Stimulated activated memory B cell treated with anti-CD40 and anti-IgM and Interleukin-4, amounts not matched to agents 10 μg/mL and 1 μg/mL and 100 μg/mL, for 72 hours (primary cell): ENCODE data around the gene PAK1.
"Not testable (repeated sequence)": the region's sequence is repeated elsewhere in the genome, so short reads cannot be mapped to it uniquely, and the experiment has no call there.

ENCODE experiments used
- ATAC-seq: fragments of 150-1000 bp; cut with Tn5 transposase; 2 replicates; pipeline ENCODE4 v1.10.0; 2021
- H3K27ac Mint-ChIP-seq: one replicate; pipeline ENCODE4 v1.8.0; 2022; ENCODE audit warnings: mild to moderate bottlenecking, mixed read lengths
- H3K27me3 Mint-ChIP-seq: one replicate; pipeline ENCODE4 v1.8.0; 2022; ENCODE audit warnings: mixed read lengths
- H3K36me3 Mint-ChIP-seq: one replicate; pipeline ENCODE4 v1.8.0; 2022; ENCODE audit warnings: mixed read lengths
- H3K4me1 Mint-ChIP-seq: one replicate; pipeline ENCODE4 v1.8.0; 2022; ENCODE audit warnings: mixed read lengths
- H3K4me3 Mint-ChIP-seq: one replicate; pipeline ENCODE4 v1.8.0; 2022; ENCODE audit warnings: mild to moderate bottlenecking, moderate library complexity, mixed read lengths
- H3K9me3 Mint-ChIP-seq: one replicate; pipeline ENCODE4 v1.8.0; 2022; ENCODE audit warnings: mixed read lengths

The PAK1 gene

GRCh38 chr11:77501758-77502157, 27.9 kb upstream of the PAK1 start:
- H3K36me3 Mint-ChIP-seq, result no peaks in the 10 kb centered on the region
- H3K4me1 Mint-ChIP-seq, result peaks cover 20% of the 10 kb centered on the region
- H3K9me3 Mint-ChIP-seq, result no peaks in the 10 kb centered on the region
- ATAC-seq, result no peak
- H3K4me3 Mint-ChIP-seq, result no peak overlapping the region
- no peak overlapping the region for H3K27ac Mint-ChIP-seq
- H3K27me3 Mint-ChIP-seq, result peaks cover 54% of the 10 kb centered on the region

- ATAC-seq, result no peak
These were observed 23.5 kb upstream of the PAK1 start for GRCh38 chr11:77497368-77497767.

GRCh38 chr11:77495526-77495925, 21.6 kb upstream of the PAK1 start:
- peaks cover 3% of the 10 kb centered on the region for H3K9me3 Mint-ChIP-seq
- no peak overlapping the region for H3K4me3 Mint-ChIP-seq
- peaks cover 44% of the 10 kb centered on the region for H3K27me3 Mint-ChIP-seq
- no peaks in the 10 kb centered on the region for H3K4me1 Mint-ChIP-seq
- H3K27ac Mint-ChIP-seq, result no peak overlapping the region
- no peak for ATAC-seq
- H3K36me3 Mint-ChIP-seq, result no peaks in the 10 kb centered on the region

More at GRCh38 chr11:77497368-77497767, 23.5 kb upstream of the PAK1 start:
- Mint-ChIP-seq H3K27me3 (peaks cover 48% of the 10 kb centered on the region), H3K36me3 (no peaks in the 10 kb centered on the region), H3K4me3 (no peak overlapping the region), H3K27ac (no peak overlapping the region), H3K9me3 (peaks cover 3% of the 10 kb centered on the region), H3K4me1 (peaks cover 15% of the 10 kb centered on the region)

GRCh38 chr11:77490035-77490434, 16.1 kb upstream of the PAK1 start:
- not testable (repeated sequence) for H3K4me1 Mint-ChIP-seq, H3K27me3 Mint-ChIP-seq, H3K4me3 Mint-ChIP-seq, H3K36me3 Mint-ChIP-seq, H3K27ac Mint-ChIP-seq, ATAC-seq, H3K9me3 Mint-ChIP-seq

- Mint-ChIP-seq H3K4me1 (peaks cover 7% of the 10 kb centered on the region), H3K9me3 (no peaks in the 10 kb centered on the region), H3K4me3 (no peak overlapping the region), H3K36me3 (no peaks in the 10 kb centered on the region), H3K27me3 (peaks cover 22% of the 10 kb centered on the region), H3K27ac (no peak overlapping the region)
- ATAC-seq, result no peak
These were observed 13.9 kb upstream of the PAK1 start for GRCh38 chr11:77487790-77488189.

GRCh38 chr11:77479746-77480352, 6.0 kb upstream of the PAK1 start:
- Mint-ChIP-seq H3K27ac (no peak overlapping the region), H3K4me1 (peaks cover 7% of the 10 kb centered on the region), H3K9me3 (no peaks in the 10 kb centered on the region), H3K27me3 (peaks cover 24% of the 10 kb centered on the region), H3K4me3 (no peak overlapping the region), H3K36me3 (no peaks in the 10 kb centered on the region)
- no peak for ATAC-seq

- H3K4me1 Mint-ChIP-seq, result no peaks in the 10 kb centered on the region
- H3K36me3 Mint-ChIP-seq, result no peaks in the 10 kb centered on the region
- H3K27ac Mint-ChIP-seq, result no peak overlapping the region
- no peaks in the 10 kb centered on the region for H3K27me3 Mint-ChIP-seq
- ATAC-seq, result no peak
- H3K4me3 Mint-ChIP-seq, result peak overlapping the region; percentile 0
- H3K9me3 Mint-ChIP-seq, result no peaks in the 10 kb centered on the region
These were observed 1.3 kb upstream of the PAK1 start for GRCh38 chr11:77475206-77475605.

GRCh38 chr11:77474684-77475060, 778 bp upstream of the PAK1 start:
- Mint-ChIP-seq H3K27me3 (no peaks in the 10 kb centered on the region), H3K9me3 (no peaks in the 10 kb centered on the region), H3K4me1 (no peaks in the 10 kb centered on the region), H3K4me3 (peak overlapping the region; percentile 76), H3K36me3 (no peaks in the 10 kb centered on the region), H3K27ac (peak overlapping the region; percentile 58)
- ATAC-seq, result no peak

GRCh38 chr11:77472991-77473800, 698 bp downstream of the PAK1 start:
- Mint-ChIP-seq H3K4me1 (no peaks in the 10 kb centered on the region), H3K27me3 (no peaks in the 10 kb centered on the region), H3K27ac (peak overlapping the region; percentile 58)

GRCh38 chr11:77471558-77472193, 2.2 kb downstream of the PAK1 start:
- H3K4me3 Mint-ChIP-seq, result no peak overlapping the region
- H3K27me3 Mint-ChIP-seq, result no peaks in the 10 kb centered on the region
- no peak overlapping the region for H3K27ac Mint-ChIP-seq
- no peaks in the 10 kb centered on the region for H3K36me3 Mint-ChIP-seq
- no peak for ATAC-seq
- no peaks in the 10 kb centered on the region for H3K9me3 Mint-ChIP-seq
- H3K4me1 Mint-ChIP-seq, result no peaks in the 10 kb centered on the region

More at GRCh38 chr11:77472991-77473800, 698 bp downstream of the PAK1 start:
- peak; percentile 75 for ATAC-seq
- Mint-ChIP-seq H3K9me3 (no peaks in the 10 kb centered on the region), H3K4me3 (peak overlapping the region; percentile 89), H3K36me3 (no peaks in the 10 kb centered on the region)

GRCh38 chr11:77470971-77471370, 2.9 kb downstream of the PAK1 start:
- H3K4me3 Mint-ChIP-seq, result no peak overlapping the region
- no peaks in the 10 kb centered on the region for H3K27me3 Mint-ChIP-seq
- H3K9me3 Mint-ChIP-seq, result no peaks in the 10 kb centered on the region
- H3K4me1 Mint-ChIP-seq, result no peaks in the 10 kb centered on the region
- no peak for ATAC-seq
- H3K27ac Mint-ChIP-seq, result no peak overlapping the region
- H3K36me3 Mint-ChIP-seq, result no peaks in the 10 kb centered on the region

GRCh38 chr11:77470504-77470903, 3.4 kb downstream of the PAK1 start:
- H3K9me3 Mint-ChIP-seq, result no peaks in the 10 kb centered on the region
- H3K27ac Mint-ChIP-seq, result no peak overlapping the region
- H3K27me3 Mint-ChIP-seq, result no peaks in the 10 kb centered on the region
- H3K4me3 Mint-ChIP-seq, result no peak overlapping the region
- H3K36me3 Mint-ChIP-seq, result no peaks in the 10 kb centered on the region
- ATAC-seq, result no peak
- no peaks in the 10 kb centered on the region for H3K4me1 Mint-ChIP-seq

- Mint-ChIP-seq H3K27me3 (peaks cover 6% of the 10 kb centered on the region), H3K4me1 (no peaks in the 10 kb centered on the region), H3K27ac (no peak overlapping the region), H3K36me3 (no peaks in the 10 kb centered on the region), H3K9me3 (no peaks in the 10 kb centered on the region), H3K4me3 (no peak overlapping the region)
- ATAC-seq, result no peak
These were observed 5.4 kb downstream of the PAK1 start for GRCh38 chr11:77468527-77468926.

- no peak overlapping the region for H3K4me3 Mint-ChIP-seq
- H3K36me3 Mint-ChIP-seq, result no peaks in the 10 kb centered on the region
- H3K9me3 Mint-ChIP-seq, result no peaks in the 10 kb centered on the region
- H3K4me1 Mint-ChIP-seq, result no peaks in the 10 kb centered on the region
- H3K27ac Mint-ChIP-seq, result no peak overlapping the region
- H3K27me3 Mint-ChIP-seq, result peaks cover 9% of the 10 kb centered on the region
- no peak for ATAC-seq
These were observed 5.9 kb downstream of the PAK1 start for GRCh38 chr11:77467993-77468392.

GRCh38 chr11:77467233-77467632, 6.7 kb downstream of the PAK1 start:
- Mint-ChIP-seq H3K4me1 (no peaks in the 10 kb centered on the region), H3K27ac (no peak overlapping the region), H3K27me3 (peaks cover 9% of the 10 kb centered on the region), H3K9me3 (no peaks in the 10 kb centered on the region), H3K36me3 (no peaks in the 10 kb centered on the region), H3K4me3 (no peak overlapping the region)
- no peak for ATAC-seq

- peak overlapping the region; percentile 34 for H3K27ac Mint-ChIP-seq
- H3K27me3 Mint-ChIP-seq, result peaks cover 43% of the 10 kb centered on the region
- H3K36me3 Mint-ChIP-seq, result no peaks in the 10 kb centered on the region
- H3K4me3 Mint-ChIP-seq, result no peak overlapping the region
- no peaks in the 10 kb centered on the region for H3K9me3 Mint-ChIP-seq
- no peak for ATAC-seq
- H3K4me1 Mint-ChIP-seq, result peaks cover 23% of the 10 kb centered on the region
These were observed 16.6 kb downstream of the PAK1 start for GRCh38 chr11:77457340-77457739.
